Activated CD8-positive, alpha-beta memory T cell treated with anti-CD3 and anti-CD28 coated beads for 1 hour (primary cell): ENCODE measurements around the gene DYNC2H1.

Source experiments
- DNase-seq, 2 donors: peaks; one replicate each; pipeline ENCODE4 v3.0.0-alpha.2; 2020; ENCODE audit warnings: low read depth in 1 of 2; ENCODE audit errors: extremely low read depth in 1 of 2

The DYNC2H1 gene

DNA sequence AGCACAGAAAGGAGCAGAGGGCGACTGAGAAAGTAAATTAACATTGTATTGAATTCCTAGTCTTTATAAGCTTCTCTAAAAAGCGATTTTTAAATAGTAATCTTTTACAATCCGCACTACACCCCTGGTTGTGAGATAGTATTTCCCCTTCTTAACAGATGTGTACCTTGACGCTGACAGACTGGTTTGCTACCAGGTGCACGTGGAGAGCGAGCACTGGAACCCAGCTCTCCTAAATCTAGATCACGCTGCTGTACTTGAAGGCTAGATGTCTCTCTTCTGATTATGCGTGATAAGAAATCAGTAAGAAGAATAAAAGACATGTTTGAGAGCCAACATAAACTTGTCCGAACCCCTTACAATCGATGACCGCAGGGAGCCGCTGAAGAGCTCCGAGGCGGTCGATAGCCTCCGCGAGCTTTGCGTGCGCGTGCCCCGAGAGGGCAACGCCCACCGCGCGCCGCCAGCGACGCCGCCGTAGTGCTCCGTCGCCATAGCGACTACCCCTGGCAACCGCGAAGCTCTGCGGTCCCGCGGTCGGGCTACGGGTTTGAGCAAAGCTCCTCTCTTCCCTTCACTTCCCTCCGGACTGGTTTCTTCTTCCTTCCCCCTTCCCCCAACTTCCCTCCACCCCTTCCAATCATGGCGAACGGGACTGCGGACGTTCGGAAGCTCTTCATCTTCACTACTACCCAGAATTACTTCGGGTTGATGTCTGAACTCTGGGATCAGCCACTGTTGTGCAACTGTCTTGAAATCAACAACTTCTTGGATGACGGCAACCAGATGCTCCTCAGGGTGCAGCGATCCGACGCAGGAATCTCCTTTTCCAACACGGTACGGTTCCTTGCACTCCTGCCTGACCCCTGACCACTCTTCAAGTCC lies at the start of gene DYNC2H1:
TSS of gene DYNC2H1 (plus strand) at position 494 of the 885 bp plus-strand sequence. CDS start at position 643, 149 bp downstream.
- peak; percentile 62 to 81 for DNase-seq

GRCh38 chr11:103061656-103062055 lies 47.6 kb upstream of the DYNC2H1 start:
- no peak for DNase-seq

GRCh38 chr11:103067118-103067517 lies 42.1 kb upstream of the DYNC2H1 start:
- DNase-seq: no peak

- DNase-seq: no peak
Observed at GRCh38 chr11:103069367-103069766, 39.9 kb upstream of the DYNC2H1 start.

- no peak for DNase-seq
Observed at GRCh38 chr11:103070142-103070541, 39.1 kb upstream of the DYNC2H1 start.

DNA sequence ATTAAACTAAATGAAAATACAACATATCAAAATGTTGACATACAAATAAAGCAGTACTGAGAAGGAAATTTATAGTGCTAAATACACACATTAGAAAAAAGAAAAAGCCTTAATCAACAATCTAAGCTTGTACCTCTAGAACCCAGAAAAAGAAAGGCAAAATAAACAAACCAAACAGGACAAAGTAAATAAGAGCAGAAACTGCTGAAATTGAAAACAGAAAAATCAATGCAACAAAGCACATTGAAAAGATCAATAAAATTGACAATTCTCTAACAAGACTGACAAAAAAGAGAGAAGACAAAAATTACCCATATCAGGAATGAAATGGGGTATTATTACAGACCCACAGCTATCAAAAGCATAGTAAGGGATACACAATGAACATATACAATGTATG lies 38.2 kb upstream of the DYNC2H1 start:
- DNase-seq: no peak

DNA sequence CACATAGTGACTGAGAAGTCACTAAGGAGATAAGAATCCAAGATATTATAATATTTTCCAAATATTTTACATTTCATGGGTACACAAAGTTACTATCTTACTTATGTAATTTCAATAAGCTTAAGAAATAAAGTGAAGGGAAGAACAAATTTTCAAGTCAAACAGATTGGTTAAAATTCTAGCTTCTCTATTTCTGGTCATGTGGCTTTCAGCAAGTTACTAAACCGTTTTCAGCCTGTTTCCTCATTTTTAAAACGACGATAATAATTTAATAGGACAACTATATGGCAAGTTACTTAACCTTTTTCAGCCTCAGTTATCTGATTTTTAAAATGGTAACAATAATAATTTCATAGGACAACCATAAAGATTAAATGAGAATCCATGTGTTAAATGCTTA lies 32.9 kb upstream of the DYNC2H1 start:
- DNase-seq: no peak

GRCh38 chr11:103077554-103077953 lies 31.7 kb upstream of the DYNC2H1 start:
- DNase-seq: no peak

- no peak for DNase-seq
Observed at GRCh38 chr11:103078710-103079109, 30.5 kb upstream of the DYNC2H1 start.

- no peak for DNase-seq
Observed at GRCh38 chr11:103079833-103080232, 29.4 kb upstream of the DYNC2H1 start.

DNA sequence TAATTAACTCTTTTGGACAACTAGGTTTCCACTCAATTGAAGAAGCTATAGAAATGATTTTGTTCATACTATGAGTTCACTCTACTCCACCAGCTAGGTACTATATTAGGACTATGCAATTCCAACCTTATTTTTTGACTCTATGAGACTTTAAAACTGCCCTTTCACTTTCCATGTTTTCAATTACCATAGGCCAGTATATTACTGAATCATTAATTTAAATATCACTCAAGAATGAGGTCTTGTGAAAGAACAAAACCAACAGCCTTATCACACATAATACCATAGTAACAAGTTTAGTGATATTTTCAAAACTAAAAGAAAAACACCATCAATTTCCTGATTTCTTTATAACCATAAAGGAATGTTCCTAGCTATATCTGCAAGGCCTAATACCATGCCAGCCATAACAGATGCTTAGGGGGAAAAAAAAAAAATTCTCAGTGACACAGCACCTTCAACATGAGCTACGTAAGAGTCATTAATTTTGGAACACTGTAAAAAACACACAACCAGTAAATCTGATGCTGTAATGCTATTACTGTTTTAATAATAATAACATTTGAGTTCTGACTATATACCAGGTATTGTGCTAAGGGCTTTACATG lies 23.4 kb upstream of the DYNC2H1 start:
- no peak for DNase-seq

DNA sequence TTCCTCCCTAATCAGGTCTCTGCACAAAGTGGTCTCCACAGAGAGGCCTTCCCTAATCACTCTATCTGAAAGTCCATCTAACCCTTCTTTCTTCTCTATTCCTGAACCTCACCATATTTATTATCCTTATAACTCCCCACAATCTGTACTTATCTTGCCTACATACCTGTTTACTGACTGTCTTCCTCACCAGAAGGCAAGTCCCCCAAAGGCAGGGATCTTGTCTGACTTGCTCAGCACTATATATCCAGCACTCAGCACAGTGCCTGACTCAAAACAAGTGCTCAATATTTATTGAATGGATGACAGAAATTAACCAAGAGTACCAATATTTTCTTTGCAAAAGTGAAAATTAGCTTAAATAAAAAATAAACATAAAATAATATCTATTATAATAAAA lies 22.8 kb upstream of the DYNC2H1 start:
- DNase-seq: no peak

GRCh38 chr11:103091064-103091800 lies 18.0 kb upstream of the DYNC2H1 start:
- peak in 1 of 2 donors; percentile 5 for DNase-seq

DNA sequence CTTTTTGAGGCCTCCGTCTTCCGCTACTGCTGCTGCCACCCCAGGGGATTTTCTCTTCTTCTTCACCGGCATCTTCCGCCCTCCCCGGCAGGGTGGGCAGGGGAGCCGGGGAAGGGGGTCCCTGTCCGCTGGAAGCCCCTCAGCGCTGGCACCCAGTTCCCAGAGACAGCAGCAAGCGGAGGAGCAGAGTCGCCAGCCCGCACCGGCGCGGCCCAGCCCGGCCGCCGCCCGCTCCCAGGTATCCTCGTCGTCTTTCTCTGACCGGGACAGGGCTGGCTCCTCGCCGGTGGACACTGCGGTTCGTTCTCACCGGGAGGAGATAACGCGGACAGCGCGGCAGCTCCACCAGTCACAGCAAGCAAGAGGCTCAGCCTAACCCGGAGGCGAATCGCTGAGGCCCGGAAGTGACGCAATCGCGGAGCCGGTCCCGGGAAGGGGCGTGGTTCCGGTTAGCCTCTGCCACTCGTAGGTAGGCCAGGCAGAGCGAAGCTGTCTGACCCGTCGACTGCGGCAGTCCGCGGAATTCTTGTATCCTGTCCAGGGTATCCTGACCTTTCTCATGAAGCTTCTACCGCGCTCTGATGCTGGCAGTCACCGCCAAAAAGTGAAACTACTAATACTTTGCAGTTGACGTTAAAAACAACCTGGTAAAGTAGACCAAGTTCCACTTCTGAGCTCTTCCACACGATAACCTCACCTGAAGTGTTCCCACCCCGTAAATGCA lies 17.3 kb upstream of the DYNC2H1 start, which contains the start of gene DCUN1D5:
TSS of gene DCUN1D5 (minus strand) at position 360 of the 724 bp plus-strand sequence. CDS start at position 72, 288 bp downstream.
- DNase-seq: peak; percentile 91 to 95

- DNase-seq: no peak
Observed at GRCh38 chr11:103097279-103097678, 11.9 kb upstream of the DYNC2H1 start.

- DNase-seq: no peak
Observed at GRCh38 chr11:103109818-103110388, 677 bp downstream of the DYNC2H1 start.

- no peak for DNase-seq
Observed at GRCh38 chr11:103110391-103110790, 1.2 kb downstream of the DYNC2H1 start.

- DNase-seq: no peak
Observed at GRCh38 chr11:103111400-103111799, 2.2 kb downstream of the DYNC2H1 start.

DNA sequence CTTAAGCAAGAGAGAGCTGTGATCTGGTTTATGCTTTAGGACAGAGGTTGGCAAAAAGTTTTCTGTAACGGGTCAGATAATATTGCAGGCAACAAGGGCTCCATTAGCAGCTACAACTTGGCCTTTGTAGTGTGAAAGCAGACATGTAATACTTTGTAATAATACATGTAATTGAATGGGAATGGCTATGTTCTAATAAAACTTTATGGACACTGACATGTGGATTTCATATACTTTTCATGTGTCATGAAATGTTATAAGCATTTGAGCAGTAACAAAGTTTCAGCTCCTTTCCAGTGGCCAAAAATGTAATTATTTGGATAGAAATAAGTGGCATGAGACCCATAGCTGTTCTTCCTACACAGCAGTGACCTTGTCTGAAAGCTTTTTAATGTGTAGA lies 3.1 kb downstream of the DYNC2H1 start:
- no peak for DNase-seq

- DNase-seq: no peak
Observed at GRCh38 chr11:103114836-103115235, 5.6 kb downstream of the DYNC2H1 start.
